HEK293T (cell line): Measurements from ENCODE around the gene ANXA5.

Experiments used
- ARNT ChIP-seq: fragments of 450-650 bp; IDR thresholded peaks from 2 replicates; pipeline ENCODE4 v1.6.1; 2017; ENCODE audit warnings: mild to moderate bottlenecking
- BHLHE40 ChIP-seq: fragments of 450-650 bp; IDR thresholded peaks from 2 replicates; pipeline ENCODE4 v1.6.1; 2016; ENCODE audit warnings: mild to moderate bottlenecking, moderate library complexity, borderline replicate concordance
- ELF4 ChIP-seq: fragments of 450-650 bp; IDR thresholded peaks from 2 replicates; pipeline ENCODE4 v1.6.1; 2017; ENCODE audit warnings: antibody characterized with exemption
- FOXA1 ChIP-seq: fragments of 450-650 bp; IDR thresholded peaks from 2 replicates; pipeline ENCODE4 v1.6.1; 2016; ENCODE audit warnings: mild to moderate bottlenecking
- FOXK2 ChIP-seq: fragments of 450-650 bp; IDR thresholded peaks from 2 replicates; pipeline ENCODE4 v1.6.1; 2016; ENCODE audit warnings: mild to moderate bottlenecking
- FOXM1 ChIP-seq: fragments of 450-650 bp; IDR thresholded peaks from 2 replicates; pipeline ENCODE4 v1.6.1; 2017; ENCODE audit warnings: mild to moderate bottlenecking, borderline replicate concordance
- HDGF ChIP-seq: fragments of 450-650 bp; IDR thresholded peaks from 2 replicates; pipeline ENCODE4 v1.6.1; 2017; ENCODE audit warnings: antibody characterized with exemption, borderline replicate concordance
- L3MBTL2 ChIP-seq: fragments of 450-650 bp; conservative IDR thresholded peaks from 2 replicates; pipeline ENCODE4 v1.6.1; 2016; ENCODE audit warnings: mild to moderate bottlenecking
- LEF1 ChIP-seq: fragments of 450-650 bp; IDR thresholded peaks from 2 replicates; pipeline ENCODE4 v1.6.1; 2017; ENCODE audit warnings: mild to moderate bottlenecking, borderline replicate concordance
- SP1 ChIP-seq: fragments of 450-650 bp; IDR thresholded peaks from 2 replicates; pipeline ENCODE4 v1.6.1; 2017
- SUZ12 ChIP-seq: fragments of 450-650 bp; IDR thresholded peaks from 2 replicates; pipeline ENCODE4 v1.6.1; 2016; ENCODE audit warnings: mild to moderate bottlenecking
- TARDBP ChIP-seq: fragments of 450-650 bp; IDR thresholded peaks from 2 replicates; pipeline ENCODE4 v1.6.1; 2016
- ZNF384 ChIP-seq: fragments of 450-650 bp; IDR thresholded peaks from 2 replicates; pipeline ENCODE4 v1.6.1; 2016
- TF ChIP-seq, protein P1 (sequence below): fragments of 450-650 bp; IDR thresholded peaks from 2 replicates; pipeline ENCODE4 v1.6.1; 2016

DNA sequence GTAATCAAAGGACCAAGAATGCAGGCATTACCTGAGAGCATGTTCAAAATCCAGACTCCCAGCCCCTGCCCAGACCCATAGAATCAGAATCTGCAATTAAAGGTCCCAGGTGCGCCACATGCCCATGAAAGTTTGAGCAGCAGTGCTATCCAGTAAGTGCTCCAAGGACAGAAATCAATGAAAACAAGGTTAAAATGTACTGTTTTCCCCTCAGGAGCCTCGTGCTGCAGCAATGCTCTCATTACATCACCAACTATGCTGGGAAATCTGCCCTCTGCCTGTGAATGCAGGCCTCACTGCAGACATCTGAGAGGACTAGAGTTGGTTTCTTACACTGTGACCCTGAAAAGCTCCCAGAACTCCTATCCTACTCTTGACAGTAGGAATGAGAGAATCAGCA lies 21.1 kb downstream of the ANXA5 start:
- no peak for TF ChIP-seq SP1
- no peak for TF ChIP-seq FOXM1
- TF ChIP-seq BHLHE40 = no peak
- TF ChIP-seq FOXA1 = no peak
- TF ChIP-seq TARDBP = no peak
- TF ChIP-seq SUZ12 = no peak
- TF ChIP-seq ARNT = no peak
- TF ChIP-seq HDGF = no peak
- no peak for TF ChIP-seq L3MBTL2
- TF ChIP-seq ZNF384 = no peak
- no peak for TF ChIP-seq ELF4
- TF ChIP-seq FOXK2 = no peak
- no peak for TF ChIP-seq LEF1
- TF ChIP-seq, protein P1, sequence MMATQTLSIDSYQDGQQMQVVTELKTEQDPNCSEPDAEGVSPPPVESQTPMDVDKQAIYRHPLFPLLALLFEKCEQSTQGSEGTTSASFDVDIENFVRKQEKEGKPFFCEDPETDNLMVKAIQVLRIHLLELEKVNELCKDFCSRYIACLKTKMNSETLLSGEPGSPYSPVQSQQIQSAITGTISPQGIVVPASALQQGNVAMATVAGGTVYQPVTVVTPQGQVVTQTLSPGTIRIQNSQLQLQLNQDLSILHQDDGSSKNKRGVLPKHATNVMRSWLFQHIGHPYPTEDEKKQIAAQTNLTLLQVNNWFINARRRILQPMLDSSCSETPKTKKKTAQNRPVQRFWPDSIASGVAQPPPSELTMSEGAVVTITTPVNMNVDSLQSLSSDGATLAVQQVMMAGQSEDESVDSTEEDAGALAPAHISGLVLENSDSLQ = no peak
